ENCODE data around the gene PRAME.

PRAME gene

DNA sequence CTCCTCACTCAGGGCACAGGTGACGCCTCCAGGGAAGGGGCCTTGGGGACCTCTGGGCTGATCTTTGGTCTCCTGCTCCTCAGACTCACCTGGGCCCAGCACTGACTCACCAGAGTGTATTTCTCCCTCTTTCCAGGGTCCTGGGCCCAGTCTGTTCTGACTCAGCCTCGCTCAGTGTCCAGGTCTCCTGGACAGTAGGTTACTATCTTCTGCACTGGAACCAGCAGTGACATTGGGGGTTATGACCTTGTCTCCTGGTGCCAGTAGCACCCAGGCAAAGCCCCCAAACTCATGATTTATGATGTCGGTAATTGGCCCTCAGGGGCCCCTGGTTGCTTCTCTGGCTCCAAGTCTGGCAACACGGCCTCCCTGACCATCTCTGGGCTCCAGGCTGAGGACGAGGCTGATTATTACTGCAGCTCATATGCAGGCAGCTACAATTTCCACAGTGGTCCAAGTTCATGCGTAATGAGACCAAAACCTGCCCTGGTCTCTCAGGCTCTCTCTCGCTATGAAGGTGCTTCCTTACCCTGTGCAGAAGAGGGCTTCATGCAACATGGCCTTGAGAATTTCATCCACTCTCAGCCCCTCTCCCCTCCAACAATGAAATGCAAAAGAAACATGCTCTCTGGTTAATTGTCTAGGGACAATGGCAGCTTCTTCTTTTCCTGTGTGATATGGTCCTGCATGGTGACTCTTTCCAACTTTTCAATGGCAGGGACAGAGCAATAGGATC, 21.0 kb upstream of the PRAME start:
- no peak for DNase-seq

DNA sequence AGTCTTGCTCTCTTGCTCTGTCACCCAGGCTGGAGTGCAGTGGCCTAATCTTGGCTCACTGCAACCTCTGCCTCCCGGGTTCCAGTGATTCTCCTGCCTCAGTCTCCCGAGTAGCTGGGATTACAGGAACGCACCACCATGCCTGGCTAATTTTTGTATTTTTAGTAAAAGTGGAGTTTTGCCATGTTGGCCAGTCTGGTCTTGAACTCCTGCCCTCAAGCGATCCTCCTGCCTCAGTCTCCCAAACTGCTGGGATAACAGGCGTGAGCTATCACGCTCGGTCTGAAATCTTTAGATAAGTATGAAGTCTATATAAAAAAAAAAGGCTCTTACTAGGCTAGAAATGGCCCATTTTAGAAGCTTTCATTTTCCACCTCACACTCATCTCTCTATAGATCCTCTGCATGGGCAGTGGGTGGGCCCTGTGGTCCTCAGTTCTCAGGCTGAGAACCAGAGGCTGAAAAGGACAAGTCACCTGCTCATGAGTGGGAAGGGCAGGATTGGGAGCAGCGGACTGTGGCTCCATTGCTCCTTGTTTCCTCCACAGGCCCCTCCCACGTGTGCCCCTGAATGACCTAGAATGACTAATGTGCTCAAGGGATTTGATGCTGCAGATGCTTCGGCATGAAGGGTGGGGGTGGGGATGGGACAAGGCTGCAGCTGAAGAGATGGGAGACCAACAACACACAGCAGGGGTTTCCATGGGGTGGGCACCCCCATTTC, 19.8 kb upstream of the PRAME start:
- no peak for DNase-seq

DNA sequence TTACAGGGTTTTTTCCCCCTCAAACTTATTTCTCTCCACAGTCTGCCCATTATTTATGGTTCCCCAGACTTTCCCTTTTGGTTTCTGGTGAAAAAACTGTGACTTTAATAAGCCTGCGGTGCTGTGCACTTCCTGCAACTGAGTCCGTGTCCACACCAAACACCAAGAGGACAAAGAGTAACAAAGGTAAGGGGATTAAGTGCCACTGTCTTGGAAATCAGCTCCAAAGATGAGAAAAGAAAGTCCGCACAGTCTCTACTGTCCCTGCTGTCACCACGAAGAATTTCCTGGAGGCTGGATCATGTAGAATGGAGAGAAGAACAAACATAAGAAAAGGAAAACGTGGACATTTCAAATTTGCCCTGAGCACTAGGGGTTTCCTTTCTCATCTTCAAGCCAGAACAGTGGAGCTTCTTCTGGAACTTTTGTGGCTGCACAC, 17.9 kb upstream of the PRAME start:
- no peak for DNase-seq

DNA sequence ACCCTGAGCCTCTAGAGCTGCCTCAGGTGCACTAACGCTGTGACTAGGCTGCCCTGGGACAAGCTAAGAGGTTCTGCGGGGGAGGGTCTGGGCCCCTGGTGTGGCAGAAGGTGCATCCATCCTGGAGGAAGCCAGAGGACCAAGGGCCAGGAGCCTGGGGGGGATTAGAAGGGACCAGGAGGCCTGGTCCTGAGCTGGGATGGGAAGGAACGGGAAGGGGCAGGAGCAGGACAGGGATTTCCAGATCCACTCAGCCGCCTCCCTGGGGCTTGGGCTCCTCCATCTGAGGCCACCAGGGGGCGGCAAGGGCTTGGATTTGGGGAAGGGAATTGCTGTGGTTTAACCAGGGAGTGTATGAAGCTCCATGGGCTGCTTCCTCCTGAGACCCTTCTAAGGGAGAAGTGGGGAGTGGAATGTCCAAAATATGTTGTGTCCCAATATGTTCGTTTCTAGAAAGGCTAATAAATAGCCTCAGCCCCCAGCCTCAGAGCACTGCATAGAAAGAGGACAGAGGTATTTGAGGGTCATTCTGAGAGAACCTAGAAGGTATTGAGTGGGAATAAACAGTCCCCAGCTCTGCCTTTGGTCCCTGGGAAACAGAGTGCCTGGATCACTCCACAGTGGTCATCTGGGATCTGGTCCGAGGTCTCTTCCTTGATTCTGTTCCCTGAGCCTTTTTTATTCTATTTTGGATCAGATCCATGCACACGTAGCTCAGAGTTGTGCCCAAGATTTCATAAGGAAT, 17.4 kb upstream of the PRAME start:
- peak; percentile 6 to 20 for DNase-seq

DNA sequence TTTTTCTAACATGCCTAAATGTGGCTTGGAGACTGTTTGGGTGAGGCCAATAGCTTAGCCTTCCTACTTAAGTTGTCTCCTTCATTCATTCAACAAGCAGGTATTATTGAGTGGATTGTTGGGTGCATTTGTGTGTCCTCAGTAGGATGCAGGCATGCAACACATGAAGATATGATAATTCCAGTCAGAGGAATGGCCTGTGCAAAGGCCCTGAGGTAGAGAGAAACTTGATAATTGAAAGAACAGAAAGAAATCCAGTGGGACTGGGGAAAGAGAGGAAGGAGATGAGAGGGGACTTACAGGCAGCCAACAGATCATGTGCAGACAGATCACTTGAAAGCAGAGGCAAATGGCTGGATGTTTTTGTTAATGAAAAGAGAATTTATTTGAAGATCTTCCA, 15.3 kb upstream of the PRAME start:
- DNase-seq: no peak

DNA sequence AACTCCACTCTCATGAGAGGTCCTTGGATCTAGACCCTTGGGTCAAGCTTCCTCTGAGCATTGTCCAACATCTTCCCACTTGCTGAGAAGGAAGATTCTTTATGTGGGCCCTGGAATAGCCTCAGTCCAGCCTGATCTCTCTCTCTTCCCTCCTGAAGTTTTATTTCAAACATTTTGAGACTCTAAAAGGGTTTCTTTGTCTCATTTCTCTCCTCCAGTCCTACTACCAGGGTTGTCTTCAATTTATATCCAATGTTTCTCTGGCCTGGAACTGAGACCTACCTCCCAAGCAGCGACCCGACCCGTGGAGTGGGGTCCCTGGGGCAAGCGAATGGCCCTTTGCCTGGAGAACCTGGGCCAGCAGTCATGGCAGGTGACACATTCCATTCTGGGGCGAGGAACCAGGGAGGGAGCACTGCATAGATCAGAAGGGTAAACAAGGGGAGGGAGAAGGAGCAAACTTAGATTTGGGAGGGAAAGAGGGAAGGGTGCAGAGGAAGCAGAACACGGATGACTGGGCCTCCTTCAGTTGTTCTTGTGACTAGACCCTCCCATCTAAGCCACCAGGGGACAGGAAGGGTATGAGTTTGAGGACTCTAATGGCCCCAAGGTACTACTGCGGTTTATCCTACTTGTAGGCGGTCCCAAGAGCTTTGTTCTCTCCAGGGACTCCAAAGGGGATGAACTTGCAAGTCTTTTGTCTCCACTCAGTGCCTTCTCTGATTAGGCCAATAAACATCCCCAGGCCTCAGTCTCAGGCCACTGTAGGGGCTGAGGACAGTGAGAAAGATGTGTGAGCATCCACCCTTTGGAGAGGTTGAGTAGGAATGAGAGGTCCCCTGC, 14.2 kb upstream of the PRAME start:
- DNase-seq: no peak

DNA sequence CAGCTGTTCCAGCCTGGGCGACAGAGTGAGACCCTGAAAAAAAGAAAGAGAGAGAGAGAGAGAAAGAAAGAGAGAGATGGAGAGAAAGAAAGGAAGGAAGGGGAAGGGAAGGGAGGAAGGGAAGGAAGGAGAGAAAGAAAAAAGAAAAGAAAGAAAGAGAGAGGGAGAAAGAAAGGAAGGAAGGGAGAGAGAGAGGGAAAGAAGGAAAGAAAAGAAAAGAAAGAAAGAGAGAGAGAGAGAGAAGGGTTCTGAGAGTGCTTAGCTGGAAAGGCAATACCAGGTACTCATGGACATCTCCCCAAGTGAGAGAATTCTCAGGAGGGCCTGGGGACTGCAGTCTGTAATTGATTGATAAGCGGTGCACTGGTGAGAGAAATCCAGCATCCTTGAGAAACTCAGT, 12.8 kb upstream of the PRAME start:
- no peak for DNase-seq

DNA sequence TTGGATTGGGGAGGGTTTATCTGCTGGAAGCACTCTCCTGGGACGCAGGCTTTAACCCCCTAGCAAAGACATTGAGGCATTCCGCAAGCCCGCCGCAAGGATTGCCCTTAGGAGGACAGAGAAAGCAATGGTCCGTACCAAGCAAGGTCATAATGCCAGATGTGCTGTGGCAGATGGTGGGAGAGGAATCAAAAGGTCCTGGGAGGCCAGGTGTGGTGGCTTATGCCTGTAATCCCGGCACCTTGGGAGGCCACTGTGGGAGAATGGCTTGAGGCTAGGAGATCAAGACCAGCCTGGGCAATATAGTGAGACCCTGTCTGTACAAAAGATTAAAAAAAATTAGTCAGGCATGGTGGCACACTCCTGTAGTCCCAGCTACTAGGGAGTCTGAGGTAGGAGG, 12.4 kb upstream of the PRAME start:
- DNase-seq: no peak

DNA sequence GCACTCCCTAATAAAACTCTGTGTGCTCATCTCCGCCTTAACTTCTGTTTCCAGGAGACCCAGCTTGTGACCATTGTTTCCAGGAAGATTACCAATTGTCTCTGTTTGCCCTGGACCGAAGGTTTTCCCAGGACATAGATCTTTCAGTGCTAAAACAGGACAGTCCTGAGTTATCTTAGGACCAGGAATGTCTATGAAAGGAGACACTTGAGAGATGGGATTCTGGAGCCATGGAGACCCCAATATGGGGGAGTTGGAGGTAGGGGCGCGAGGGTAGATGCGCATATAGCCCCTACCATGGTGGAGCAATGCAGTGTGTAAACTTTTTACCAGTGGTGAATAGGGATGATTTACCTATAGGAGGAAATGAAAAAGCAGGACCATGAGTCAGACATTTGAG, 10.2 kb upstream of the PRAME start:
- no peak for DNase-seq

DNA sequence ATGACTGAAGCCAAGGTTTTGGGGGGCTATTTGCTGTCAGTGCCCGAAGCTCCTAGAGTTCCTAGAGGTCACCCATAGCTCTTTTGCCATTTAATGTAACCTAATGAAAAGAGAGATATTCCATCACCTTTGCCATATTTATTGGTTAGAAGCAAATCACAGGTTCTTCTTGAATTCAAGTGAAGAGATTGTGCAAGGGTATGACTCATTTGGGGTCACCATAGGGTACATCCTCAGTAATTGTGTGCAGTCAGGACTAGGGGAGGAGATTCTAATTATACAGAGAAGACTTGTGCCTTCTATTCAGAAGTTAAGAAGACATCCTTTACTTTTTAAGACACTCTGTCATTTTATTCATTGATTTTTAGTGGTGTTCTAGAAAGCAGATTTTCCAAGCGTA, 6.9 kb upstream of the PRAME start:
- DNase-seq: no peak

DNA sequence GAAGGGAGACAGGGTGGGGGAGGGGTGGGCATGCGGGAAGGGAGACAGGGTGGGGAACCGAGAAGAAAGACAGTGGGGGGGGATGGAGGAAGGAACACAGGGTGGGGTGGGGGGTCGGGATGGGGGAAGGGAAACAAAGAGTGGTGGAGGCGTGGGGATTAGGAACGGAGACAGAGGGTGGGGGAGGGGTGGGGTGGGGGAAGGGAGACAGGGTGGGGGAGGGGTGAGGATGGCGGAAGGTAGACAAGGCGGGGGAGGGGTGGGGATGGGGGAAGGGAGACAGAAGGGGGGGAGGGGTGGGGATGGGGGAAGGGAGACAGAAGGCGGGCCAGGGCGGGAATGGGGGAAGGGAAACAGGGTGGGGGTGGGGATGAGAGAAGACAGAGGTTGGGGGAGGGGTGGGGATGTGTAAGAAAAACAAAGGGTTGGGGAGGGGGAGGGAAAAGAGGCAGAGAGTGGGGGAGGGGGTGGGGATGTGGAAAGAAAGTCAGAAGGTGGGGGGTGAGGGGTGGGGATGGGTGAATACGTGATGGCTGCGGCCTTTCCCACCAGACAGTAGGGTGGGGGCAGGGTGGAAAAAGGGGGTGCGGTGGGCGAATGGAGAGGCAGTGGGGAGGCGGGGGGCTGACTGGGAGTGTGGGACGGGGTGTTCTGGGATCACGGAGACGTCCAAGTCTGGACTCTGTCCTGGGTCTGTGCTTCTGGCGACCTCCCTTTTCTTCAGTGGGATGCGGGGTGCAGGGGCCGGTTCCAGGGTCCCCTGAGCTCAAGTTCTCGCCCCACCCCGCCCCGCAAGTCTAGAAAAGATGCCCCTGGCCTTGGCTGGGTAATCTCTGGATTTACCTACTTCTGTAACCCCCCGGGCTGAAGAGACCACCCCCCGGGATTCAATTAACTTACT, 744 bp downstream of the PRAME start:
- DNase-seq: no peak

DNA sequence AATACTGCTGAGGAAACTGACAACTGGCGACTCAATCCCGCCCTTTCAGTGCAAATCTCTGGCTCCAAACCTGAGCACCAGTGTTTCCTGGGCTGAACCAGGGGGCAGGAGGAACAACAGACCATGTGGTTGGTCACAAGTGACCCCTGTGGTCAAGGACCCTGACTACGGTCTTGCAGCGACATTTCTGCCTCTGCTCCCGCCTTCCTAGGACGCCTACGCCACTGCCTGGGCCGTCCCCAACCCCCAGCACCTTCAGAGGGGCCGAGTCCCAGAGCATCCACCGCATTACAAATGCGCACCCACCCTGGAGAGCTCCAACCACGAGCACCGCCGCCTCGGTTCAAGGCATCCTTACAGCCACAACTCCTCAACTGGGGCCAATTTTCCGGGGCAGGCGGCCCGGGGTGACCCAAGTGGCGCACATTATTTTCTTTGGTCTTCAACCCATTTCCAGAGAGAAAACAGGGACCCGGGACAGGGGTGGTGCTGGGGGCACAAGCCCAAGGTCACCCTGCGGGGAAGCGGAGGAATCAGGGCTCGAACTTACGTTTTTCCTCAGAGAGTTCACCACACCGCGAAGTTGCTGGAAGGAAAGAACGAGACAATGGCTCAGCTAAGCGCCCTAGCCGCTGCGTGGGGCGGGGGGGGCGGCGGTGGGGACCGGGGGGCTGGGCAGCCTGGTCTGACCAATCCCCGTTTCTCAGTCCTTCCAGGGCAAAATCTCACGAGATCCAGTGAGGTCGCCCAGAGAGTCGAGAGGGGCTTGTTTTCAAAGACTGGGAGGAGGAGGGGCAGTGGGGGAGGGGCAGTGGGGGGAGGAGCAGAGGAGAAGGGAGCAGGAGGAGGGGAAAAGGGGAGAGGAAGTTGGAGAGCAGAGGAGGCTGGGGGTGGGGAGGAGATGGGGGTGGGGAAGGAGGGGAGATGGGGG, 1.8 kb downstream of the PRAME start:
- no peak for DNase-seq

DNA sequence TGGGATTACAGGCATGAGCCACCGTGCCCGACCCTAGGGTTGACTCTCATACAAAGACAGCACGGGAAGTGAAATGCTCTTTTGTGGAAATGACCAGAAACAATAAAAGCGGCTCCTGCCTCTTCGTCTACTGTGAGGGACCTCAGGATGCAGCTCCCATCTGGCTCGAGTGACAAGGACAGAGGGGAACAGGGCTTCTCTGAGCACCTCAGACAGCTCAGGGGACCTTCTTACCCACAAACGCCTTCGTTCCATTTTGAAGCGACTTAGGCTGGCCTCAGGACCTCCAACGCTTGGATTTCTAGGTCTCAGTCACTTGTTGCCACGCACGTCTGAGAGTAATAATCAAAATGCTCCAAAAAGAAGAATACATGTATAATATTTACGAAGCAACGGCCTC, 2.5 kb downstream of the PRAME start:
- no peak for DNase-seq

DNA sequence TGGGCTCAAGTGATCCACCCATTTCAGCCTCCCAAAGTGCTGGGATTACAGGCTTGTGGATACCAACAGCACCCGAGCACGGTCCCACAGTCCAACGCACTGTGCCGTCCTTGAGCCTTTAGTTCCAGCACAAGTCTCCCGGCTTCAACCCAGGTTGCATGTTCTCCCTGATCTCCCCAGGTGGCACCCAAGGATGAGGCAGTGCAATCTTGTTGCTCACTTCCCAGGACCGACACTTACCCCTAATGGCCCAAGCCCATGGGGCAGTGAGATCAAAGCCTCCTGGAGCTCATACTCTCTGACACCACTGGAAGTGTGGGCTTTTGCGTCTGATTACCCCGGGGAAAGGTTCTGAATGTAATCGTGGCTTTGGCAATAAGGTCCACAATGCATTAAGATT, 3.5 kb downstream of the PRAME start:
- DNase-seq: no peak

DNA sequence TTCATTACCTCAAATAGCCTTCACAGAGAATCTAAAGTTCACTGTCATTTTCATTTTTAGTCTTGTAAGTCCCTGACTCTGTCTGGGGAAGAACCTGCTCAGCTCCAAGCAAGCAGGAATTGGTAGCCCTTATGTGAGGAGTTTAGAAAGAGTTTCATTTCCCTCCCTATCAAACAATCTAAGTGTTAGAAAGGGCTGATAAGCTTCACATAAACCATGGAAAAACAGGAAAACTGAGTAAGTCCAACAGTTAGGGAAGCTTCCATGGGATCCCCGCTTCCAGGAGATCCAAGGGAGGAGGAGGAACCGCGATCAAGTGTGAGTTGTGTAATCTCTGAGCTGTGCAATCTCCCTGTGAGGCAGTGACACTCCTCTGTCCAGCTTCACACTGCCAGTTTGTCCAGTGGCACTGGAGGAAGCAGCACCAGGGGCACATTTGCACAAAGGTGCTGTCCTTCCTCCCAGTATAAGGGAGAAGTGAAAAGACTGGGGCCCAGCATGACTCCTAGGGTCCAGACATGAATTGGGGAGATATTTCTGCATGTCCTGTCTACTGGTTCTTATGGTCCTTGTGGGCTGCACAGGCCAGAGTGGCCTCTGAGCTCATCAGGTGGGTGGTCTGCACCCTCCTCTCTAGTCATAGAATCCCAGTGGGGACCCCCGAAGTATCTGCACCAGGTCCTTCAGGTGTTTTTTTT, 4.3 kb downstream of the PRAME start:
- DNase-seq: no peak

DNA sequence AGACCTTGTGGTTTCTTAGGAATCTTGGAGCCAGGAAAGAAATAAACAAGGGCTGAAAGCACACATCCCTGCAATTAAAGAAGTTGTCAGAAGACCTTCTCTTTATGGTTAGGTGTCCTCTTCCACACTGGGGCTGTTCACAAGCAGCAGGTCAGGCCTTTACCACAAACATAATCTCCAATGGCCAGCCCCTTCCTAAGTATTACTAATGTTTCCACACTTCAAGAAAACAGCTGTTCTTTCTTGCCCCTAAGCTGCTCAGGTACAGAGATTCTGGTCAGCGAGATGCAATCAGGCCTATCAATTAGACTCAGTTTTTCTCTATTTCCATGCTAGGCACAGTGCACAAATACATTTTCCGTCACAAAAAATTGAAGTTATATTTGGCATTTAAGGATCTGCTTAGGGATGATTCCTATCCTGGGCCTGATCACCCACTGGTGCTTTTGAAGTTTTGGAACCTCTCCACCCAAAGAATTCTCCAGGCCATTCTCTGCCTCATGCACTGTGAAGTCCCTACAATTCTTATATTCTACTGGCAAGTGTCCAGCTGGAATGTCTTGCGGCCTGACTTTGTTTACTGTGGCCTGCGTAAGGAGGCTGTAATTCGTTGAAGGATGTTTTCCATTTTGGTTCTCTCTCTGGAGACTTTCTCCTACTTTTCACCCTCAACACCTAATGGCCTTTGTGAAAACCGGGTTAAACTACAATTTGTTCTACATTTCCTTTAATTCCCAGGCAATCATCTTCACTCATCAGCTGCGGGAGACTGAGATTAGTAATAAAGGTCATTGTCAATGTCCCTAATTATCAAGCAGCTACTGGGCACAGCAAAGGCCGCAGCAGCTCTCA, 5.1 kb downstream of the PRAME start:
- DNase-seq: no peak

DNA sequence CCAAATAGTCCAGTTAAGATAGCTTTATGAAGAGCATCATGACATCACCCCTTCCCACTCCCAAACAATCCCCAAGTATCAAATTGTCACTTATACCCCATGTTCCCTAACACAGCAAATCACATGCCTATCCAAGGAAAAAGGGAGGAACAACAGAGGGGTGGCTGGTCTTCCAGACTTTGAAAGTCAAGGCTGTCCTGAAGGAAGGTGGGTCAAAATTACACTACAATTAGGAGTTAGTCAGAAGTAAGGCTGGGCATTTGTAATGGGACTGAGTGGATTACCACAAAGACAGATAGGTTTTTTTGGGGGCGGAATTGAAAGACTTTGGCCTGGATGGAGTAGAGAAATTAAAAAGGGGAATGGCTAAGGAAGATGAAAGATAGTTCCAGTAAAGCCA, 5.9 kb downstream of the PRAME start:
- DNase-seq: no peak

DNA sequence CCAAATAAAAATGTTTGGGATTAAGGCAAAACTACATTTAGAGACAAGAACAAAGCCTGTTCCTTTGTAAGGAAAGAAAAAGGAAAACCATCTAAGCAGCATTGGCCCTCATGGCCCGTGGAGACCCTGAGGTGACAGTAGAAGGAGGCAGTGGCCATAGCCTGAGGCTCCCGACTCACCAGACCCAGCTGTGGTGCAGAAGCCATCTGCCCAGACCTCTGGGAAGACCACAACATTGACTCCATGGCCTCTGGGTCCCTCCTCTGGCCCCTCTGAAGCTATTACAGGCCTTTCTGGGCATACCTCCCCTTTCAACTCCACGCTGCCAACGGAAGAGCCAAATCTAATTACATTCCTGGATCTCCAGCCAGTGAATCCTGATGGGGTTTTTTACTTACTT, 6.4 kb downstream of the PRAME start:
- no peak for DNase-seq

DNA sequence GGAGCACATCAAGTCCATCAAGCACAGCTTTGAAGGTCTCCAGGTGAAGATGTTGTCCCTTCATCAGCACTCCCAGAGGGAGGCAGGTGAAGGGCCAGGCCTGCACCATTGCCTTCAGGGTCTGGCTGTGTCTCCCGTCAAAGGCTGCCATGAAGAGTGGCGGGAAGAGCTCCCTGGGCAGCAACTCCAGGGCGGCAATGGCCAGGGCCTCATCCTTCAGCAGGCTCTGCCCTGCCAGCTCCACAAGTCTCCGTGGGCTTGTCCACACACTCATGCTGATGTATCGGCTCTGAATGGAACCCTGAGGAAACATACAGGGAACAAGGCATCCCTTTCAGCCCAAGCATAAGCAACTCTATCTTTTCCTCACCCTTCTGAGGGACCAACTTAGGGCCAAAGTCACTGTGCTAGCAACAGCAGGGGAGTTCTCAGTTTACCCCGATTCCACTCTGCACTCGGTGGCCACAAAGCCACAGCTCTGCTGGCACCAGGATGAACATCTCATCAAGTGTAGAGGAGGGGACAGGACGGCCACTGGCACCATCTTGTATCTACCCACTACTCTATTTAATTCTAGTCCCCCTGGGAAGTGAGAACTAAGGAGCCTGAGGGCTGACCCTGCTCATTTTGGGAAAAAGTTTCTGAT, 8.2 kb downstream of the PRAME start:
- DNase-seq: no peak
